HepG2 (cell line): ENCODE data around the gene TRABD. TPM values are rescaled to one million over a fixed set of nuclear protein-coding genes. Genes with fewer than 3 reads are reported as not detected.

Source experiments
- ARID4A ChIP-seq: sonication (generic); formaldehyde crosslinking; IDR thresholded peaks from 2 replicates; pipeline ENCODE4 v1.5.0; 2020; ENCODE audit warnings: mild to moderate bottlenecking, missing genetic modification reagents, borderline replicate concordance
- BCL6 ChIP-seq: IDR thresholded peaks from 2 replicates; pipeline ENCODE4 v1.6.1; 2016; ENCODE audit warnings: missing genetic modification reagents, missing compliant biosample characterization
- BRF2 ChIP-seq: sonication (generic); formaldehyde crosslinking; IDR thresholded peaks from 2 replicates; pipeline ENCODE4 v1.8.1; 2022; ENCODE audit warnings: mild to moderate bottlenecking, missing genetic modification reagents
- FOXA1 ChIP-seq, 2 experiments: fragments of 450-650 bp in 1 of 2; sonication (generic) in 1 of 2; formaldehyde crosslinking in 1 of 2; IDR thresholded peaks; 2 replicates each; pipeline versions ENCODE4 v1.4.0 to v1.6.1; 2016 to 2020; ENCODE audit warnings: missing genetic modification reagents in 1 of 2
- HOXA5 ChIP-seq: sonication (generic); formaldehyde crosslinking; IDR thresholded peaks from 2 replicates; pipeline ENCODE4 v1.4.0; 2020; ENCODE audit warnings: missing genetic modification reagents
- KLF9 ChIP-seq: IDR thresholded peaks from 2 replicates; pipeline ENCODE4 v1.6.1; 2016; ENCODE audit warnings: low read depth
- MAX ChIP-seq: IDR thresholded peaks from 2 replicates; pipeline ENCODE4 v1.6.1; 2012; ENCODE audit warnings: inconsistent platforms
- NONO ChIP-seq, 2 experiments: fragments of 450-650 bp in 1 of 2; sonication (generic) in 1 of 2; formaldehyde crosslinking in 1 of 2; IDR thresholded peaks in 1 of 2; conservative IDR thresholded peaks in 1 of 2; 2 replicates each; pipeline versions ENCODE4 v1.6.1 to v1.8.0; 2017 to 2022; ENCODE audit warnings: mild to moderate bottlenecking in 1 of 2, missing genetic modification reagents in 1 of 2, moderate library complexity in 1 of 2
- NR1H2 ChIP-seq: sonication (generic); formaldehyde crosslinking; IDR thresholded peaks from 2 replicates; pipeline ENCODE4 v1.8.1; 2022; ENCODE audit warnings: low read depth, missing genetic modification reagents, borderline replicate concordance
- PBX3 ChIP-seq: sonication (generic); formaldehyde crosslinking; IDR thresholded peaks from 2 replicates; pipeline ENCODE4 v1.8.1; 2023; ENCODE audit warnings: missing genetic modification reagents, inconsistent platforms, borderline replicate concordance
- SRSF9 ChIP-seq: fragments of 200-400 bp; formaldehyde crosslinking; IDR thresholded peaks from 2 replicates; pipeline ENCODE4 v1.6.1; 2018; ENCODE audit warnings: borderline replicate concordance, mild to moderate bottlenecking, low read depth, low read length; ENCODE audit not compliant: insufficient read depth, poor library complexity, severe bottlenecking
- ZBTB33 ChIP-seq: sonication (generic); formaldehyde crosslinking; IDR thresholded peaks from 2 replicates; pipeline ENCODE4 v1.4.0; 2020; ENCODE audit warnings: missing genetic modification reagents
- ZBTB4 ChIP-seq: sonication (generic); formaldehyde crosslinking; IDR thresholded peaks from 2 replicates; pipeline ENCODE4 v1.4.0; 2020; ENCODE audit warnings: missing genetic modification reagents, mild to moderate bottlenecking, borderline replicate concordance
- ZNF549 ChIP-seq: sonication (generic); formaldehyde crosslinking; IDR thresholded peaks from 2 replicates; pipeline ENCODE4 v1.5.0; 2020; ENCODE audit warnings: missing genetic modification reagents
- ZNF775 ChIP-seq: sonication (generic); formaldehyde crosslinking; IDR thresholded peaks from 2 replicates; pipeline ENCODE4 v1.4.0; 2020; ENCODE audit warnings: missing genetic modification reagents, mild to moderate bottlenecking, moderate library complexity, borderline replicate concordance
- polyA plus RNA-seq, 8 experiments: library from polyadenylated mRNA; depleted of rRNA in 3 of 8; stranded (reverse) in 7 of 8; unstranded in 1 of 8; fragments of >200 nt; fragmentation: Illumina TruSeq in 4 of 8; extraction: Trizol in 4 of 8; gene quantifications; 2 replicates each; pipeline versions ENCODE4 v1.2.1 to v1.2.3, GENCODE V29; 2011 to 2016; ENCODE audit warnings: low read depth in 4 of 8, missing spikeins in 1 of 8, mixed read lengths in 1 of 8; ENCODE audit not compliant: insufficient read depth in 1 of 8
- total RNA-seq, 5 experiments: library from RNA; depleted of rRNA; stranded (reverse); fragments of >200 nt; fragmentation: Illumina TruSeq; extraction: Trizol; gene quantifications; 2 replicates each; pipeline ENCODE4 v1.2.3, GENCODE V29; 2016; ENCODE audit warnings: low read depth in 1 of 5

The TRABD gene
- total and polyA plus RNA-seq, 2 of the 13 experiments (the other 11 are each of a cell fraction or from before 2014, with no cell fraction given) = 21.5 to 28.9 TPM

- TF ChIP-seq ARID4A (CRISPR knock-in tag) (peak; percentile 35; the same call in 1 of the 2 replicates), BRF2 (CRISPR knock-in tag) (no peak), MAX (0 out of 2 replicates have a peak, but pooled peaks have one; percentile 28), ZBTB4 (CRISPR knock-in tag) (no peak), ZBTB33 (CRISPR knock-in tag) (0 out of 2 replicates have a peak, but pooled peaks have one; percentile 12), HOXA5 (CRISPR knock-in tag) (no peak), NONO (IDR thresholded peaks at IDR 0.05) (no peak), NONO (CRISPR knock-in tag; conservative IDR thresholded peaks at IDR 0.05) (0 out of 2 replicates have a peak, but pooled peaks have one; percentile 11), FOXA1 (IDR thresholded peaks at IDR 0.05) (no peak), FOXA1 (CRISPR knock-in tag; IDR thresholded peaks at IDR 0.05) (no peak), ZNF549 (CRISPR knock-in tag) (no peak), ZNF775 (CRISPR knock-in tag) (no peak), PBX3 (CRISPR knock-in tag) (no peak), NR1H2 (no peak), BCL6 (CRISPR knock-in tag) (no peak), KLF9 (CRISPR knock-in tag) (no peak), SRSF9 (no peak)
Observed at GRCh38 chr22:50218996-50219727, 33.4 kb downstream of the TRABD start (continued).
